Heart left ventricle (tissue), 16 donors: ENCODE results near the gene OIP5. TPM values are rescaled to one million over a fixed set of nuclear protein-coding genes. Genes with fewer than 3 reads are reported as not detected.
"Not testable (repeated sequence)": the region's sequence is repeated elsewhere in the genome, so short reads cannot be mapped to it uniquely, and the experiment has no call there.

Experiments
- ATAC-seq, 4 donors: fragments of 200-7000 bp; cut with Tn5 transposase; one replicate each; pipeline ENCODE4 v1.9.1; 2020 to 2022; ENCODE audit warnings: moderate library complexity in 4 of 4, mild to moderate bottlenecking in 3 of 4, moderate number of reproducible peaks in 1 of 4
- DNase-seq, 5 donors: peaks; one replicate each; pipeline ENCODE4 v3.0.0-alpha.2; 2020
- H3K27ac ChIP-seq, 12 donors: fragments of 200-600 bp; sonication (generic) in 4 of 12; one replicate each; pipeline versions ENCODE4 v1.5.0 to v1.8.0; 2016 to 2022; ENCODE audit warnings: mild to moderate bottlenecking in 2 of 12
- H3K27me3 ChIP-seq, 9 donors: fragments of 200-600 bp; sonication (generic) in 2 of 9; one replicate each; pipeline versions ENCODE4 v1.5.1 to v1.8.0; 2016 to 2022; ENCODE audit warnings: mild to moderate bottlenecking in 3 of 9
- H3K36me3 ChIP-seq, 9 donors: fragments of 200-600 bp; sonication (generic) in 2 of 9; one replicate each; pipeline versions ENCODE4 v1.5.0 to v1.8.0; 2018 to 2022; ENCODE audit warnings: mild to moderate bottlenecking in 2 of 9
- H3K4me1 ChIP-seq, 12 donors: fragments of 200-600 bp; sonication (generic) in 4 of 12; one replicate each; pipeline versions ENCODE4 v1.5.0 to v1.8.0; 2016 to 2022; ENCODE audit warnings: mild to moderate bottlenecking in 3 of 12
- H3K4me3 ChIP-seq, 12 donors: fragments of 200-600 bp; sonication (generic) in 4 of 12; one replicate each; pipeline versions ENCODE4 v1.5.0 to v1.8.0; 2017 to 2022; ENCODE audit warnings: mild to moderate bottlenecking in 9 of 12, moderate library complexity in 4 of 12
- H3K9me3 ChIP-seq, 12 donors: fragments of 200-600 bp; sonication (generic) in 4 of 12; one replicate each; pipeline versions ENCODE4 v1.5.0 to v1.8.0; 2016 to 2022; ENCODE audit warnings: mild to moderate bottlenecking in 1 of 12
- CTCF ChIP-seq, 12 donors: fragments of 200-600 bp; sonication (generic) in 4 of 12; IDR thresholded peaks; one replicate each; pipeline versions ENCODE4 v1.5.0 to v1.8.0; 2018 to 2022; ENCODE audit warnings: antibody characterized with exemption in 12 of 12, mild to moderate bottlenecking in 5 of 12
- POLR2A ChIP-seq, 2 donors: fragments of 450-650 bp; IDR thresholded peaks; one replicate each; pipeline ENCODE4 v1.6.1; 2017; ENCODE audit warnings: antibody characterized with exemption in 2 of 2, mild to moderate bottlenecking in 2 of 2, moderate library complexity in 2 of 2
- WGBS, 4 donors: extraction: QIAGEN DNeasy Blood & Tissue Kit in 2 of 4; methylation state at CpG; one replicate each; pipeline versions ENCODE4 v1.1.5 to v1.1.7; 2013 to 2018; 5-methylcytosine and 5-hydroxymethylcytosine counted together
- intact Hi-C, 10 donors: fragments of 100-400 bp; cut with DNase I; formaldehyde crosslinking; loops; one replicate each; pipeline versions ENCODE4 v1.11.1 to v1.14.2; 2022
- polyA plus RNA-seq, 2 donors: library from polyadenylated mRNA; stranded (reverse); fragments of 200-250 nt; gene quantifications; one replicate each; pipeline ENCODE4 v1.2.3, GENCODE V29; 2013
- total RNA-seq, 9 donors: library from RNA; depleted of rRNA in 2 of 9; stranded (reverse); fragments of >200 nt in 2 of 9; fragmentation: NEBNext Ultra II Directional in 3 of 9; extraction: Animal tissue kit (Norgen Biotek cat#: 25700) in 3 of 9; gene quantifications; one replicate each; pipeline versions ENCODE4 v1.1.0 to v1.2.4, GENCODE V29; 2016 to 2023
- donor health status: ischemic (EF 13 %, LVEDD 7.1; RV severe dilation, severe dysfunction).
- donor health status: healthy with polysubstance abuse.
- donor health status: DM: no; HTN: yes; CAD: no.
- donor health status: DM: no; HTN: no; CAD: no.
- donor health status: ischemic (EF 25% LVEDD 6.9; RV normal size, moderate dysfunction).
- donor health status: ischemic (EF 25% LVEDD 5.7; RV mildly dilated, moderate dysfunction).
- donor health status: healthy.
- donor health status: DM: yes; HTN: yes; CAD: no.
- donor health status: ischemic (EF 35%, LVEDD 5.7; RV mildly dilated, moderate dysfunction).
- donor health status: nonischemic (EF 11% LVEDD 7.7; RV severe dilation, severe dysfunction).
- donor health status: DM: yes; HTN: yes; CAD: no.
- donor health status: PGD.
- donor health status: ischemic (EF 29% LVEDD 5.4; RV normal size, mild dysfunction).
- donor health status: nonischemic (EF 23%, LVEDD 6.1; RV moderate dilation, normal function).

OIP5 gene
- total and polyA plus RNA-seq, 11 donors = 0.19 to 1.3 (median 0.68) TPM; not detected in 2

- DNase-seq (no peak), ATAC-seq (no peak)
- H3K4me3 ChIP-seq = no peak overlapping the region
- H3K4me1 ChIP-seq = no peaks in the 10 kb centered on the region
- intact Hi-C loops = no loop called here
- 93 to 100% (median 98%) methylated on average over 1 of the region's 1 CpG for WGBS, 4 donors
- no peaks in the 10 kb centered on the region for H3K27me3 ChIP-seq
- H3K36me3 ChIP-seq = no peaks in the 10 kb centered on the region
- H3K9me3 ChIP-seq = no peaks in the 10 kb centered on the region
- no peak overlapping the region for H3K27ac ChIP-seq
- TF ChIP-seq CTCF (IDR thresholded peaks at IDR 0.05) (no peak), POLR2A (IDR thresholded peaks at IDR 0.05) (no peak)
These were observed 8.8 kb downstream of the OIP5 start for GRCh38 chr15:41323611-41324010.

- WGBS, 4 donors = 96 to 98% (median 98%) methylated on average over 6 to 39 of the region's 39 CpGs
- H3K9me3 ChIP-seq, H3K4me1 ChIP-seq, H3K36me3 ChIP-seq, ATAC-seq, H3K27ac ChIP-seq, intact Hi-C loops, H3K4me3 ChIP-seq, H3K27me3 ChIP-seq, DNase-seq: not testable (repeated sequence)
These were observed 11.5 kb downstream of the OIP5 start for GRCh38 chr15:41320805-41321330.

GRCh38 chr15:41309226-41309905, 23.0 kb downstream of the OIP5 start:
- intact Hi-C loops = no loop called here
- Histone ChIP-seq H3K36me3 (peaks cover 0 to 50% (median 31%) of the 10 kb centered on the region in 9 donors), H3K4me1 (peaks cover 0 to 6% (median 0%) of the 10 kb centered on the region in 12 donors)

GRCh38 chr15:41307679-41308078, 24.7 kb downstream of the OIP5 start:
- no peak for DNase-seq
- H3K4me1 ChIP-seq = peaks cover 0 to 6% (median 0%) of the 10 kb centered on the region in 12 donors
- no peak for ATAC-seq
- H3K27ac ChIP-seq = no peak overlapping the region
- H3K9me3 ChIP-seq = no peaks in the 10 kb centered on the region
- WGBS, 4 donors = 91 to 97% (median 94%) methylated on average over 5 of the region's 5 CpGs
- intact Hi-C loops = no loop called here
- peaks cover 0 to 54% (median 19%) of the 10 kb centered on the region in 9 donors for H3K36me3 ChIP-seq
- H3K4me3 ChIP-seq = no peak overlapping the region
- TF ChIP-seq POLR2A (IDR thresholded peaks at IDR 0.05) (no peak), CTCF (IDR thresholded peaks at IDR 0.05) (no peak)
- no peaks in the 10 kb centered on the region for H3K27me3 ChIP-seq

More at GRCh38 chr15:41309226-41309905, 23.0 kb downstream of the OIP5 start:
- ATAC-seq (no peak), DNase-seq (no peak)
- H3K27ac ChIP-seq = no peak overlapping the region
- WGBS, 4 donors = 96 to 97% (median 97%) methylated on average over 2 of the region's 2 CpGs
- no peak for TF ChIP-seq CTCF (IDR thresholded peaks at IDR 0.05)
- H3K4me3 ChIP-seq = no peak overlapping the region
- no peaks in the 10 kb centered on the region for H3K27me3 ChIP-seq
- no peaks in the 10 kb centered on the region for H3K9me3 ChIP-seq
